ENCODE measurements around the gene OARD1.
A peak's percentile ranks its signal among the peaks of the same experiment; 100 is the strongest.
"Not testable (repeated sequence)": the region's sequence is repeated elsewhere in the genome, so short reads cannot be mapped to it uniquely, and the experiment has no call there.

Gene OARD1

GRCh38 chr6:41071923-41072835, at the start of gene OARD1:
Gene OARD1 (minus strand): TSS chr6:41072356. CDS start chr6:41071634, 722 bp downstream.
- peak; percentile 99 for DNase-seq (ENCODE audit: low read depth, low spot score)

- DNase-seq (ENCODE audit: low read depth, low spot score) = no peak
These were observed 47.9 kb upstream of the OARD1 start for GRCh38 chr6:41120058-41120457.

- no peak for DNase-seq (ENCODE audit: low read depth, low spot score)
These were observed 47.4 kb upstream of the OARD1 start for GRCh38 chr6:41119508-41119907.

- not testable (repeated sequence) for DNase-seq (ENCODE audit: low read depth, low spot score)
These were observed 42.9 kb upstream of the OARD1 start for GRCh38 chr6:41115027-41115426.

- DNase-seq (ENCODE audit: low read depth, low spot score) = no peak
These were observed 38.9 kb upstream of the OARD1 start for GRCh38 chr6:41111017-41111416.

GRCh38 chr6:41103847-41104246, 31.7 kb upstream of the OARD1 start:
- no peak for DNase-seq (ENCODE audit: low read depth, low spot score)

GRCh38 chr6:41100871-41101287, 28.7 kb upstream of the OARD1 start:
- no peak for DNase-seq (ENCODE audit: low read depth, low spot score)

- DNase-seq (ENCODE audit: low read depth, low spot score) = no peak
These were observed 26.2 kb upstream of the OARD1 start for GRCh38 chr6:41098366-41098765.

GRCh38 chr6:41097467-41098090, 25.4 kb upstream of the OARD1 start:
- no peak for DNase-seq (ENCODE audit: low read depth, low spot score)

GRCh38 chr6:41093729-41094128, 21.6 kb upstream of the OARD1 start:
- DNase-seq (ENCODE audit: low read depth, low spot score) = no peak

- no peak for DNase-seq (ENCODE audit: low read depth, low spot score)
These were observed 20.4 kb upstream of the OARD1 start for GRCh38 chr6:41092421-41093140.

GRCh38 chr6:41090841-41091761, 18.9 kb upstream of the OARD1 start:
- DNase-seq (ENCODE audit: low read depth, low spot score) = no peak

GRCh38 chr6:41088451-41088850, 16.3 kb upstream of the OARD1 start:
- no peak for DNase-seq (ENCODE audit: low read depth, low spot score)

- no peak for DNase-seq (ENCODE audit: low read depth, low spot score)
These were observed 13.0 kb upstream of the OARD1 start for GRCh38 chr6:41085182-41085581.

- DNase-seq (ENCODE audit: low read depth, low spot score) = no peak
These were observed 10.9 kb upstream of the OARD1 start for GRCh38 chr6:41083072-41083471.

- no peak for DNase-seq (ENCODE audit: low read depth, low spot score)
These were observed 8.5 kb upstream of the OARD1 start for GRCh38 chr6:41080621-41081020.

GRCh38 chr6:41079080-41079479, 6.9 kb upstream of the OARD1 start:
- DNase-seq (ENCODE audit: low read depth, low spot score) = no peak

GRCh38 chr6:41078101-41078500, 5.9 kb upstream of the OARD1 start:
- DNase-seq (ENCODE audit: low read depth, low spot score) = no peak

GRCh38 chr6:41077536-41077935, 5.4 kb upstream of the OARD1 start:
- no peak for DNase-seq (ENCODE audit: low read depth, low spot score)

GRCh38 chr6:41075651-41076626, 3.8 kb upstream of the OARD1 start:
- no peak for DNase-seq (ENCODE audit: low read depth, low spot score)

Data from activated naive CD8-positive, alpha-beta T cell treated with anti-CD3 and anti-CD28 coated beads, Interleukin-2, amount 50 U/mL, for 16 hours (primary cell).